GM18508 (cell line): ENCODE results near the gene PARD6B.
"Not testable (repeated sequence)": the region's sequence is repeated elsewhere in the genome, so short reads cannot be mapped to it uniquely, and the experiment has no call there.

Experiments used
- ATAC-seq: cut with Tn5 transposase; IDR thresholded peaks from one replicate; pipeline ENCODE4 v1.9.1; 2021; ENCODE audit warnings: moderate number of reproducible peaks; ENCODE audit not compliant: insufficient read depth, unreplicated experiment

The PARD6B gene

GRCh38 chr20:50703651-50704438 lies 27.5 kb upstream of the PARD6B start:
- ATAC-seq = not testable (repeated sequence)

GRCh38 chr20:50704514-50704913 lies 26.9 kb upstream of the PARD6B start:
- no peak for ATAC-seq

GRCh38 chr20:50704971-50705370 lies 26.4 kb upstream of the PARD6B start:
- no peak for ATAC-seq

GRCh38 chr20:50708845-50709635 lies 22.3 kb upstream of the PARD6B start:
- ATAC-seq = no peak

GRCh38 chr20:50709636-50709973 lies 21.8 kb upstream of the PARD6B start:
- no peak for ATAC-seq

- ATAC-seq = no peak
Observed at GRCh38 chr20:50710492-50711063, 20.8 kb upstream of the PARD6B start.

GRCh38 chr20:50711113-50711825 lies 20.1 kb upstream of the PARD6B start:
- no peak for ATAC-seq

- no peak for ATAC-seq
Observed at GRCh38 chr20:50712771-50713656, 18.4 kb upstream of the PARD6B start.

- ATAC-seq = no peak
Observed at GRCh38 chr20:50713657-50714101, 17.7 kb upstream of the PARD6B start.

GRCh38 chr20:50714426-50714825 lies 17.0 kb upstream of the PARD6B start:
- not testable (repeated sequence) for ATAC-seq

GRCh38 chr20:50715694-50716093 lies 15.7 kb upstream of the PARD6B start:
- ATAC-seq = no peak

- no peak for ATAC-seq
Observed at GRCh38 chr20:50716518-50716917, 14.9 kb upstream of the PARD6B start.

- no peak for ATAC-seq
Observed at GRCh38 chr20:50717312-50717711, 14.1 kb upstream of the PARD6B start.

GRCh38 chr20:50717974-50718761 lies 13.2 kb upstream of the PARD6B start:
- ATAC-seq = no peak

GRCh38 chr20:50719328-50719727 lies 12.1 kb upstream of the PARD6B start:
- no peak for ATAC-seq

- no peak for ATAC-seq
Observed at GRCh38 chr20:50720026-50720425, 11.4 kb upstream of the PARD6B start.

GRCh38 chr20:50720582-50720981 lies 10.8 kb upstream of the PARD6B start:
- ATAC-seq = no peak

GRCh38 chr20:50721881-50722281 lies 9.5 kb upstream of the PARD6B start:
- no peak for ATAC-seq
